Hepatocyte (in vitro differentiated cells): ENCODE measurements around the gene NCAPH2.

Experiments
- EZH2 ChIP-seq: fragments of 200-600 bp; sonication (generic); IDR thresholded peaks from 2 replicates; pipeline ENCODE4 v1.6.1; 2016; ENCODE audit warnings: antibody characterized with exemption, mild to moderate bottlenecking, borderline replicate concordance
- EZH2phosphoT487 ChIP-seq: fragments of 200-600 bp; sonication (generic); IDR thresholded peaks from one replicate; pipeline ENCODE4 v1.6.1; 2018; ENCODE audit warnings: antibody characterized with exemption, mild to moderate bottlenecking, low read depth, moderate library complexity; ENCODE audit not compliant: unreplicated experiment, severe bottlenecking
- TF ChIP-seq, protein P1 (sequence below): fragments of 200-600 bp; sonication (generic); IDR thresholded peaks from 2 replicates; pipeline ENCODE4 v1.5.1; 2016; ENCODE audit warnings: antibody characterized with exemption, mild to moderate bottlenecking; ENCODE audit not compliant: poor library complexity

- TF ChIP-seq, protein P1, sequence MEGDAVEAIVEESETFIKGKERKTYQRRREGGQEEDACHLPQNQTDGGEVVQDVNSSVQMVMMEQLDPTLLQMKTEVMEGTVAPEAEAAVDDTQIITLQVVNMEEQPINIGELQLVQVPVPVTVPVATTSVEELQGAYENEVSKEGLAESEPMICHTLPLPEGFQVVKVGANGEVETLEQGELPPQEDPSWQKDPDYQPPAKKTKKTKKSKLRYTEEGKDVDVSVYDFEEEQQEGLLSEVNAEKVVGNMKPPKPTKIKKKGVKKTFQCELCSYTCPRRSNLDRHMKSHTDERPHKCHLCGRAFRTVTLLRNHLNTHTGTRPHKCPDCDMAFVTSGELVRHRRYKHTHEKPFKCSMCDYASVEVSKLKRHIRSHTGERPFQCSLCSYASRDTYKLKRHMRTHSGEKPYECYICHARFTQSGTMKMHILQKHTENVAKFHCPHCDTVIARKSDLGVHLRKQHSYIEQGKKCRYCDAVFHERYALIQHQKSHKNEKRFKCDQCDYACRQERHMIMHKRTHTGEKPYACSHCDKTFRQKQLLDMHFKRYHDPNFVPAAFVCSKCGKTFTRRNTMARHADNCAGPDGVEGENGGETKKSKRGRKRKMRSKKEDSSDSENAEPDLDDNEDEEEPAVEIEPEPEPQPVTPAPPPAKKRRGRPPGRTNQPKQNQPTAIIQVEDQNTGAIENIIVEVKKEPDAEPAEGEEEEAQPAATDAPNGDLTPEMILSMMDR: no peak
- no peak for TF ChIP-seq EZH2
- no peak for TF ChIP-seq EZH2phosphoT487
These were observed 39.4 kb downstream of the NCAPH2 start for GRCh38 chr22:50547263-50547985.
